CD4-positive, alpha-beta T cell treated with Interleukin-10 for 1 hour (primary cell): Measurements from ENCODE around the gene TM9SF3.

Experiments used
- DNase-seq: peaks from one replicate; pipeline ENCODE4 v3.0.0-alpha.2; 2020

Gene TM9SF3

DNA sequence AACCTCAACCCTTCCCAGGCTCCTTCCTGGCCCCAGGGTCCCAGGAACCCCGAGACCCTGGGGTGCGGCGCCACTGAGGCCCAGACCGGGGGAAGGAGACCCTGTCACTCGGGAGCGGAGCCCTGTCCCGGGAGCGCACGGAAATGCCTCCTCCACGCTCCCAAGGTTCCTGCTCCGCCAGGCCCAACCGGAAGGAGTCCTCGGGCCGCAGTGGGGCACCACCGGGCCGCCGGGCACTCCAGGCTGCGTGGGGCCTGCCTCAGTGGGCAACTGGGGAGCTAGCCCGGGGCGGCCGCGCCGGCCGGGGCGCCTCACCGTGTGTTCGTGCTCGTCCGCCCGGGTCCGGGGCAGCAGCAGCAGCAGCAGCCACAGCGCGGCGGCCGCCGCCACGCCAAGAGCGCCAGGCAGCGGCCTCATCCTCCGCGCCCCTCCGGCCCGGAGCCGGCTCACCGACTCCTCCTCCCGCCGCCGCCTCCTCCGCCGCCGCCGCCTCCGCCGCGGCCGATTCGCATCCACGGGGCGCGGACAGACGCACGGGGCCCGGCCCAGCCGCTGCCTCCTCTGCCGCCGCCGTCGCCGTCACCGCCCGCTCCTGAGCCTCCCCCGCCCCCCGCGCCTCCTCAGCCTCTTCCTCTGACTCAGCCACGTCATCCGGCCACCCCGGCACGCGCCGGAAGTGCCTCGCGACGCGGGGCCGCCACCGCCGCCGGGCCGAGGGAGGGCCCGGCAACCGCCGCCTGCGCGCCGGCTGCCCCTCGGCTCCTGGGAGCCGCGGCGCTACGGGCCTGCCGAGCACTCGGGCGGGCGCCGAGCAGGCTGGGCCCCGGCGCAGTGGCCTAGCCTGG is at the start of gene TM9SF3:
TSS of gene TM9SF3 (minus strand) at position 594 of the 845 bp plus-strand sequence. CDS start at position 417, 177 bp downstream.
- peak; percentile 93 for DNase-seq

DNA sequence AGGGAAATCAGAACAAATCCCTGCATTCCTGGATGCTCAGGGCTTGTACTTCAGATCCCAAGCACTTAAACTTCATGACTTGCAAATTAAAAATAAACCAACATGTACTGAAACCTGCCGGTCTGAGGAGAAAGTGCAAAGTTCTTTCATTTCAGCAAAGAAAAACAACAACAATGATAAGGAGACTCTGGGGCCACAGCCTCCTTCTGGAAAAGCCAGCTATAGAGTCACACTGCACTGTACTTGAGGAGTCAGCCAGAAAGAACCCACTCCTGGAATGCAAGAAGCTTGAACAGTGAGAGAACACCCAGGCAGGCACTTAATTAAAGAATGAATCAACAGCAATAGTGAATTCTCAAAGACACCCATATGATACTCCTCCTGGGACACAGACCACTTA is 49.7 kb upstream of the TM9SF3 start:
- no peak for DNase-seq

DNA sequence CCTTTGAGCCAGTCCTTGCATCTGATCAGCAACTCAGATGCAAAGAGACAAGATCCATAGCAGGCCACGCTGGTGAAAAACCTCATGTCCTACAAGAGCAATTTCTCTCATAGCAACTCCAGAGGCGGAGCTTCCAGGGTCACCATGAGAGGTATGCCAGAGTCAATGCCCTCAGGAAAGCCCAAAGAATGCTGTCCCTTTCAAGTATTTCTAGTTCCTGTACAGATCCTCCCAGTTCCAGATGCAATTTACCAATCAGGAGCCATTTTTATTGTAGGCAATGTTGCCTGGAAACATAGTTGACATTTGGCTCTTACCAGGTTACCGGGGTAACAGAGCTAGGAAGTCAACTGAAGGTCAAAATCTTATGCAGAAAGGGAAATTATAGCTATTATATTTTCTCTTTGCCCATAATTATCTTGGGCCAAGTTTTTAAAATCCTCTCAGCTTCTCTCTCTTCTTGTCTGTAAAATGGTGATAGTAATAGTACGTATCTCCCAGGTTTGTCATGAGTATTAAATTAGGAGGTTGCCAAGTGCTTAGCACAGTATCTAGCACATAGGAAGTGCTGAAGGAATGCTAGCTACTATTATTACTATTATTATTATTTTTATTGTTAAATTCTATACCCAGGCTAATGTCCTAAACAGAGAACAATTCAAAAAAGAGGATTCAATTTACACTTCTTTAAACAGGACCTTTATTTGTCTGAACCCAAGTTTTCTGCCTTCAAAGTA is 46.3 kb upstream of the TM9SF3 start:
- no peak for DNase-seq

DNA sequence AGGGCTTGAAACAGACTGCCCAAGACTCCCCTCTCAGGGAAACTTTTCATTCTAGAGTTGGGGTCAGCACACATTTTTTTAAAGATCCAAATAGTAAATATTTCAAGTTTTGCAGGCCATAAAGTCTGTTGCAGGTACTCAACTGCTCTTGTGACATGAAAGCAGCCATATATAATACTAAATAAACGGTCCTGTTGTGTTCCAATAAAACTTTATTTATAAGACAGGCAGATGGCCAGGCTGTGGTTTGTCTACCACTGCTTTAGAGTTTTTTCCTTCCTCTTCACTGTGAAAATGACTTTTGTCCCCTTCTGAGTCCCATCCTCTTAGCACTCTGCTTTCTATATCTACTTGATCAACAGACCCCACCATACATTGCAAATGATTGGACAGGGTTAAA is 40.5 kb upstream of the TM9SF3 start:
- DNase-seq = no peak

DNA sequence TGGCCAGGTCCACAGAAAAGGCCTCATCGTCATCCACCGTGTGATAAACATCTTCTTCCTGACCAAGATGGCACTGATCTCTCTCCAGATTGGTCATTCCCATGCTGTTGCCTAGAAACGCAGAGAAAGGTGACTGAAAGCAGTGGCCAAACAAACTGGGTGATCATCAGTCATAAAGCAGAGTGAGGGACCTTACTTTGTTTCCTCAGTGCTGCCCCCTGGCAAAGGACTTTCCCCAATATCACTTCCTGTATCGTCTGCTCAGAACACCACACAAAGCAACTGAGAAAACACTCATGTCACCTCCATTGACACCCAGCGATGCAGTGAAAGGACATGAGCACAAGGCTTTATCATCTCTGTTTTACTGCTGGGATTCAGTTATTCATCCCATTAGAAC is 40.0 kb upstream of the TM9SF3 start:
- DNase-seq = peak; percentile 25

DNA sequence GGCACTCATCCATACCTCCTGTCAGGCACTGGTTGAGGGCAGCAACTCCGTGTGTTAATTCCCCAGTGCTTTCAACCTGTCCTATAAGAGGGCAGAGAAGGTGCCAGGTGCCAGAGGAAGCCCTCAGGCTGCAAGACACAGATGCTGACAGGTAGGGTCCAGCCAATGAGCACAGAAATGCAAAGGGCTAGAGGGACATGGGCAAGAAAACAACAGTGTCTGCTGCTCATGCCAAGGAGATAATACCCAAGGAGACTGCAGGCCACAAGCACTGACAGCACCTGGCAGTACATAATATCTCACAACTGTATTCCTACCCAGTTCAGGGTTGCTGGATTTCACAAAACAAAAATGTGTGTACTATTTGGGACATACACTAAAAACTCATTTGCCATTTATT is 38.4 kb upstream of the TM9SF3 start:
- no peak for DNase-seq

DNA sequence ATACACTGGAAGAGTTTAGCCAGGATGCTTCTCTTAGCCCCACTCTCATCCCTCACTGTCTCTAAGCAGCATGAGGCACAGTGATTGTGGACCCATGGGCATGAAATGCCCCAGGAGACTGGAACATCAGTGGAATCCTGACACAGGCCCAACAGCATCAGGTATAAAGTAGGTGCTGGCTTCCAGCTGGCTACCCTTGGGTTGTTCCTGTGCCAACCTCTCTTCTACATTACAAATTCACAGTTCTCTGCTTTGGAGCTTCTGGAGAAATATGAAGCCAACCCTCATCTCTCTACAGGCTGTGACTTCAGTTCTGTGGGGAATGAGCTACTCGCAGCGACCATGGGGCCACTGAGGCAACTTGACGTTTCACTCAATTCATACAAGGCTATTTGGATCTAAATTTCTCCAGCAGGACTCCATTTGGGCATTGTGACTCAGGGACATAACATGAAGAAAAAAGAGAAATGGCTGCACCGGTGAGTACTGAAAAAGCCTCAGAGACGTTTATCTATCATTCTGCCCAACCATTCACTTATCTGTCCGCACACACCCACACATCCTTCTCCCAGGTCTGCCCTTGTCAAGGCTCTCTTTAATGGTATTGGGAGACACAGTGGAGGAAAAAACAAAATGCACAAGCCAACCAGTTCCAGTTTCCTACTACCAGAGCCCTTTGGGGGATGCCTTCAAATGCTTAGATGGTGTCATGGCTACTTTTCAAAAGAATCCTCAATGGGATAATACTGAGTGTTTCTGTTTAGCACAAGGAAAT is 35.4 kb upstream of the TM9SF3 start:
- no peak for DNase-seq

DNA sequence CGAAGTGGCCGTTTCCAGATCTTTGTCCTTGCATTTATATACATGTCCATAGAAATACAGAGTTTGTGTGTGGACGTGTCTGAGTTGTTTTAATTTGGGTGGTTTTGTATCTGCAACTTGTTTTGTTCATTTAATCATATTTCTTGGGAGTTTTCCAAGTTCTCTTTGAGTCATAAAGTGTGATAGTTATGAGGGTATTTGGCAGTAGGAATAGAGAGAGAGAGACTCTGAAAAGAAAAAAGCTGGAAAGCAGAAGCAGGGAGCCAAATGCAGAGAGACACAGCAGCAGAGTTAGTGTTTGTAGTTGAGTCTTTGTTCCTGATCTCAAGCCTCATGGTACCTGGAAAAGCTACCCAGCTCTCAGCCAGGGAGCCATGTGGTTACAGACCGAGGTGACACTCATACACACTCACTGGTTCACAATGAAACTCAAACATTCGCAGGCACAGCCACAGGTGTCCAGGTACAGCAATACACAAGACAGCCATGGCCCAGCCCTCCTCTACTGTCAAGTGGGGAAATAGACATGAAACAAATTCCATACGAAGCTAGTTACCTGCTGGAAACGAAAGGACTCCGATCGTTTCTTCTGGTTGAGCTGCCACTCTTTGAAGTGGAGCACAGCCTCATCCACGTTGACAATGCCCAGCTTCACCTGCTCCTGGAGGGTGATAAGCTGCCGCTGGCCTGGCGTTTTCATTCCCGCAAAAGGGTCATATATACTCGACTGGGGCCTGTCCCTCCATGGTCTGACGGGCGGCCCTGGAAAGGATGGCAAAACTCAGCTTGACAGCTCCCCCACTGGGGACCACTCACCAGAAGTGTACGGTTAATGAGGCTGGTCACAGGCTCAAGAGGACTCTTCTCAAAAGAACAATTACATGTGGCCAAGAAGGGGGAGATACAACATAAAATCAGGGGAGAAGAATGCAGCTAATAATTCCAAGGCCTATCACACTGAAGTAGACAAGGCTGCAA is 33.3 kb upstream of the TM9SF3 start:
- no peak for DNase-seq

DNA sequence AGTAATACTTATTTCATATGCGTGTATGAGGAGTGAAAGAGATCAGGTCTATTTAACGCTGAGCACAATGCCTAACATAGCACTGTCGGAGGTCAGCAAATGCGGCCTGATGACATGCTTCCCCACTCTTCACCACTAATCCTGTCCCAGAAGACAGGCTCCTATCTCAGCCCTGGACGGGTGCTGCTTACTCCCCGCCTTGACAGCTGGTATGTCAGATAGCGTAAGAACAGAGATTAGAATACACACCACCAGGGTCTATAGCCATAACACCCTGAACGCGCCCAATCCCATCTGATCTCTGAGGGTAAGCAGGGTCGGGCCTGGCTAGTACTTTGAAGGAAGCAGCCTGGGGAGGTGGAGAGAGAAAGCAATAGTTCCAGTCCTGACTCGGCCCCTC is 32.3 kb upstream of the TM9SF3 start:
- no peak for DNase-seq

DNA sequence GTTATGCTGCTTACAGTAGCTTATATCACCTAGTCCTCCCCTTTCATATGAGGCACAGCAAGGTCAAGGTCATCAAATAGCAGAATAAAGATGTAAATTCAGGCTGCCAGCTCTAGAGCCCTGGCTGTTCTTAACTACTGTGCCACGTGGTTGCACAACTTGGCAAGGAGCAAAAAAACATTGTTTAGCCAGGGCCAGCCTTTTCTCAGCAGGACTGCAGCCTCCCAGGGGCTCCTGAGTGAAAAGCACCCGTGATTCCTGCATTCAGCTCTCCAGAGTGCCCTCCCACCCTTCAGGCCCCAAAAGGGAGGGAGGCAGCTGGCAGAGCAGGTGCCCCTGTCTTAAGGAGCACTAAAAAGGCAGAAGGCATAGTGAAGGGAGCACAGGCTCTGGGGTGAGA is 31.8 kb upstream of the TM9SF3 start:
- DNase-seq = no peak

DNA sequence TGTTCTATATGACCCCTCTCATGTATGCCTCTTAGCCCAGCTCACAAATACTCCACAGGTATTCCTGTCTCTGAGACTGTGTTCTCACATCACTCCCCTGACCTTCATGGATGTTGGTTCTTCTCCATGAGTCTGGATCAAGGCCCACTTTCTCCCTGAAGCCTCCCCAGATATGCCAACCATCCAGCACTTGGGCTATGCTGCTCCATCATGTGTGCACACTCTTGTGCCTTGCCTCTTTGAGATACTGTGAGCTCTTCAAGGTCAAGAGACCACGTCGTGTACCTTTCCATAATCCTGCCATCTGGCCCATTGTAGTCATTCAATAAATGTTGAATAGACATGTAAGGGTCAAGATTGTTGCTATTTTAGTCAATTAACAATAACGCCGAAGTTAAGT is 30.1 kb upstream of the TM9SF3 start:
- no peak for DNase-seq

DNA sequence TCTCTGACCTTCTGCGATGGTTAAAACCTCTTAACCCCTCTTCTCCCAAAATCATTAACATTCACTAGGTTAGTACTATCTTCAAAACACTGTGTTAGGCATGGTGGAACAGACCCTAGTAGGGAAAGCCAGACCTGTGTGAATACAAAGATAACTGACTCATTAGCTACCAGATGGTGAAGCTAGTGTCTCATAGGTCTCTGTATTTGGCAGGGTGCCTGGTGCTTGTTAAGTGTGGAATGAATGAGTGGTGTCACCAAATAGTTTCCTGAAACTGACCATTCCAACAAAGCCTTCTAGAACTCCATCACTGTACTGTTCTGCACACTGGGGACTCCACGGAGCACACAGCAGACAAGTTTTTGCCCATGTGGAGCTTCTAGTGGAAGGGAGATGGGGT is 27.7 kb upstream of the TM9SF3 start:
- DNase-seq = no peak

DNA sequence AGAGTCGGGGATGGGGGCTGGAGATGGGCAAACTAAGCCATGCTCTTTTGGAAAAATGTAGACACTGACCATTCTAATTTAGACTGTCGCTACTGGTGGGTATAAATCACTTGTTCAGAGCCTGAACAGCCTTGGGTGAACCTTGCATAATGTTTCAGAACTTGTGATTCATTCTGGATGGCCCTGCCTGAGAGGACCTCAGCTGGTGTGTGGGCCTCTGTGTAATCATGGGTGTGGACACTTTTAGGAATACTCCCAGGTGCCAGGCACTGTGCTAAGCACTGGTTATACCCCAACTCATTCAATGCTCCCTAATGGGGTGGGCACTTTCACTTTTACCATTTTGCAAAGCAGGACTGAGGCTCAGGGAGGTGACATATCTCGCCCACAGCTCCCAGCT is 26.8 kb upstream of the TM9SF3 start:
- no peak for DNase-seq

DNA sequence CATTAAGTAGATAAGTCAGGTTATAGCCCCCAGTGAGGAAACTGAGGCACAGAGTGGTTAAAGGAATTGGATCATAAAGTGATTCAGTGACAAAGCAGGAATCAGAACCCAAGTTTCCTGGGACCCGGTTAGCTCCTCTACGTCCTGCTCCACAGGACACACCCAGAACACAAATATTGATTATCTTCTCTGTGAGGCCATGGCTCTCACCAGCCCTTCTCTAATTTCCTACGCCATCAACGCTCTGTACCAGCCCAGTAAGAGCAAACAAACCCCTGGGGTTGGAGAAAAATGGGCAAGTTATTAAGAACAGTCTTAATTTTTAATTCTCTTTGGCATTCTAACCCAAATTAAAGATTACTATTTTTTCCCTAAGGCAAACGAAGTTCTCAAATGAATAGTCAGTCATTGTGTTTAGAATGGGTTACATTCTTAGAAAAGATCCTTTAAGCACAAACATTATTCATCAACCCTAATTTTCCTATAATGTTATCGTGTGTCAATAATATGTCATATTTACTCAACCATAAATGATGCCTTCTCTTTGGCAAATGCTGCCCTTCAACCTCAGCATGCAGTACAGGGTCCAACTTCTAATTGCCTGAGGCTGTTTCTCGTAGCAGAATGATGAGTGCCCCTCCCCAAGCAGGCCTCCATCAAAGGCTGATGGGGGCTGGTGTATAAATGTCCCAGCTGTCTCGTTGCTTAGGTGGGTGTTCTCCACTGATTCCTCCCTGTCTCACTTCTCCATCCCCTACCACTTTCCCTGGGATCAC is 25.4 kb upstream of the TM9SF3 start:
- no peak for DNase-seq

DNA sequence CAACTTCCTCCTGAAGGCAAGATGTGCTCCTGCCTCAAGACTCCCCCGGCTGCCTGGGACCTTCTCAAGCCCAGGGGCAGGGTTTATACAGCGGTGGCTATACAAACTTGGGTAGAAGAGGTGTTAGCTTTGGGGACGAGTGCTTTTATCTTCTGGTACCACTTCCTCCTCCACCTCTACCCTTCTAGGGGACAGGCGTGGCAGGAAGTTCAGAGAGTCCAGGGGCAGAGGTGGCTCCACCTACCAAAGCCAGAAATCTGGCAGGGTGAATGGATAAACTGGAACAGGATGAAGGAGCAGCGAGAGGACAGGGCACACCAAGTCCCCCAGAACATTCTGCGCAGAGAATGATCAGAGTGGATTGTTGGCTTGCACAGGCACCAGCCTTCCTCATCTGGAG is 24.0 kb upstream of the TM9SF3 start:
- DNase-seq = peak; percentile 8

DNA sequence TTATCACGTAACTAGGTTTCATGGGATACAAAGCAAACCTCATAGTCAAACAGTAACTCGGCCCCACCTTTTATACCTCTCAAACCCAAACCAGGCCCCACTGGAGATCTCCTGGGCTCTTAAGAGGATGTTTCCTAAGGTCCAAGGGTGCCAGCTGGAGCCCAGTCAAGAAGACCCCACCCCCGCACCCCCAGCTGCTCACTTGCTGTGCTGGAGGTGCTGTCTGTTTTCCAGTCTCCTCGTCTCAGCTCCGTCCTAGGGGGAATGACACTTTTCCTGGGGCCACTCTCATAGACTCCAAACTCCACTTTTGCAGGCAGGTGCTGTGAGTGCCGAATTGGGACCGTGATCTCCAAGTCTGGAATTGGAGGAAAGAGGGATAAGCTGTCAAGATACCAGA is 22.7 kb upstream of the TM9SF3 start:
- DNase-seq = no peak

DNA sequence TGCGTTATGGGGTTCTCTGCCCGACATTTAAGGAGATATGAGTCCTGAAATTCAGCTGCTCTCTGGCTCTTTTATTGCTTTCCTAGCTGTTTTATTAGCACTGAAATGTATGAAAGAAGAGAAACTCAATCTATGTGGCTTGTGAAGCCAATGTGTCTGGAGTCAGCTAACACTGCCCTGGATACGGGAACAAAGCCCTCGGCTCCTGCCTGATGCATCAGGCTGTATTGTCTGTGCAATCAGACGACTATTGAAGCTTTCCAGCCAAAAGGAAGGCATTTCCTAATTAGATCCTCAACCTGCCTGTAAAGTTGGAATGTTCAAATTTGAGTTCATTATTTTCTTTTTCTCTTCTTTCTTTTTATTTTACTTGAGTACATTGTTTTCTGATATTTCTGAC is 22.0 kb upstream of the TM9SF3 start:
- no peak for DNase-seq

DNA sequence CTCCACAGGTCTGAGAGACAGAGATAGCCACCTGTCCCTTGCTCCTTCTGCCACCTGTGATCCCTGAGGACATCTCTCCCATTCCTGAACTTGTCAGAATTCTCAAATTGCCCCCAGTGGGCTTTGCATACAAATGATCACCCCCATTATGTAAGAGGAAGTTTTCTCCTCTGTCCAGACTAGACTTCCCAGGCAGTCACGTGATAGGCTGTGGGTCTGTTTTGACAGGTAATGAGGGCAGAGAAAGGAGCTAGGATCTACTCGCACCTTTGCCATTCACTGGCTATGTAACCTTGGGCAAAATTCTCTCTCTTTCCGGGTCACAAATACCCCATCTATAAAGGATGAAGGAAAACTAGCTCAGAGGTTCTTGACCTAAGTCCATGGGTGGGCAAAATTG is 21.4 kb upstream of the TM9SF3 start:
- no peak for DNase-seq

DNA sequence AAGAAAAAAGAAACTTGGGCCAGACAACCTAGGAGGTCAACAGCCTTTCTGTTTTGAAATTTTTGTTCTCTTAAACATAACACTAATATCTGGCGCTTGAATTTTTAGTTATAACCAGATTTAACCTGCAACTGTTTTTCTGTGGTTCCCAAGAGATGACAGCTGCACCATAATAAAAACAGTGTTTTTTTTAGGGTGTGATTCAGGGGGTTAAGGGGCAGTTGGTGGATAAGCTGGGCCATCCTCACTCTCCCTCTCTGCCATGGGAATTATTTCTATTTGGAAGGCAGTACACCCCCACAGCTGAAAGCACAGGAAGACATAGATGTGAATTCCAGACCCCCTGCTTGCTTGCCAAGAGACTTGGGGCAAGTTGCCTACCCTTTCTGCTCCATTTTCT is 20.1 kb upstream of the TM9SF3 start:
- no peak for DNase-seq

DNA sequence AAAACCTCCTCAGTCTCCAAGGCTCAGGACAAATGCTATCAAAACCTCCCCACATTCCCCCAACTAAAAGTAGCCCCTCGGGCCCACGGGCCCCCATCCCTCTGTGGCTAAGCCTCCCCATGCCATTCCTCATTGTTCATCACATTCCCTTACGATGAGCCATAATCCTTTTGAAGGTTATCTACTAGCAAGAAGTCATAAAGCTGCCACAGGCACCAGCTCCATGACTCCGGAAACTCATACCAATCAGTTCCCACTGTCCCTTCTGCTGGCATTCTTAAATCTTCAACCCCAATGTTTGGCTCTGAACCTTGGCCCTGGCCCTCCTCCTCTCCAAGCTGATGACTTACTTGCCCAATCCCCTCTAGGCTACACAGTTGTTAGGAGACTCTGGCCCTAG is 19.4 kb upstream of the TM9SF3 start:
- DNase-seq = no peak

DNA sequence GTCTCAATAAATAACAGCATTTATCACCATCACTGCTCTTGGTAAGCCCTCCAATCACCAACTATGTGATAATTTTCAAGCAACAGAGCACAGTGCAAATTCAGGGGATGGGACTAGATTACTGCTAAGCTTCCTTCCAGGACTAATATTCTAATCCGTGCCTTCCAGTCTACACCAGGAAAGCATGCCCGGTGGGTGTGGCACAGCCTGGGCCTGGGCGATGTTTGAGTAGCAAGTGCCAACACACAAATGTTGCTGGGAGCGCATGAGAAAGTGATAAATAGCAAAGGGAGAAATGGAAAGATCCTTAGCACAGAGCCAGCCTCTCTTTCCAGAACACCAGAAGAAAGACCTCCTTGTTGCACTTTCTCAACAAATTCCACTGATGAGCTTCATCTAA is 13.5 kb upstream of the TM9SF3 start:
- no peak for DNase-seq

DNA sequence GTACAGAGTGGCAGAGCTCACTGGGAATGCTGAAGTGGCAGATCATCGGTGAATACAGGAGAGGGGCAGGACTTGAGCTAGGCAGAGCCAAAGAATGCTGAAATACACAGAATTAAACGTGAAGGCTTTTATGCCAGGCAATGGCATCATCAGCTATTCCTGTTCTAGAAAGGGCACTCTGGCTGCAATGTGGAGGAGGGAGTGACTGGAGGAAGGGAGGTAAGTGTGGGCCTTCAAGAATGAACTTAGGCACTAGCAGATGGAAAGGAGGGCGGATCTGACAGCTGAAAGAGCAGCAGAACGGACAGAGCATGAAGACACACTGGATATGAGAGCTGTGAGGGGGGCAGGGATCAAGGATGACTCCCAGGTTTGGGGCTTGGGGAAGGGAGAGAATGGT is 12.0 kb upstream of the TM9SF3 start:
- DNase-seq = no peak
